ENCODE measurements around the gene SARS2.

GRCh38 chr19:38964738-38965137, 34.2 kb upstream of the SARS2 start:
- no peak for TF ChIP-seq EZH2 (IDR thresholded peaks at IDR 0.05)
- no peak for TF ChIP-seq POLR2AphosphoS5 (IDR thresholded peaks at IDR 0.05; ENCODE audit: borderline replicate concordance, low read depth, low read length)
